Activated CD4-positive, alpha-beta T cell treated with anti-CD3 and anti-CD28 coated beads, Interleukin-2, amount 50 U/mL, for 24 hours (primary cell): ENCODE measurements around the gene TWF2.

Experiments
- DNase-seq, 2 donors: peaks; one replicate each; pipeline ENCODE4 v3.0.0-alpha.2; 2020; ENCODE audit warnings: low read depth in 1 of 2, low spot score in 1 of 2

The TWF2 gene

GRCh38 chr3:52223449-52224408, 15.2 kb downstream of the TWF2 start:
- no peak for DNase-seq

DNA sequence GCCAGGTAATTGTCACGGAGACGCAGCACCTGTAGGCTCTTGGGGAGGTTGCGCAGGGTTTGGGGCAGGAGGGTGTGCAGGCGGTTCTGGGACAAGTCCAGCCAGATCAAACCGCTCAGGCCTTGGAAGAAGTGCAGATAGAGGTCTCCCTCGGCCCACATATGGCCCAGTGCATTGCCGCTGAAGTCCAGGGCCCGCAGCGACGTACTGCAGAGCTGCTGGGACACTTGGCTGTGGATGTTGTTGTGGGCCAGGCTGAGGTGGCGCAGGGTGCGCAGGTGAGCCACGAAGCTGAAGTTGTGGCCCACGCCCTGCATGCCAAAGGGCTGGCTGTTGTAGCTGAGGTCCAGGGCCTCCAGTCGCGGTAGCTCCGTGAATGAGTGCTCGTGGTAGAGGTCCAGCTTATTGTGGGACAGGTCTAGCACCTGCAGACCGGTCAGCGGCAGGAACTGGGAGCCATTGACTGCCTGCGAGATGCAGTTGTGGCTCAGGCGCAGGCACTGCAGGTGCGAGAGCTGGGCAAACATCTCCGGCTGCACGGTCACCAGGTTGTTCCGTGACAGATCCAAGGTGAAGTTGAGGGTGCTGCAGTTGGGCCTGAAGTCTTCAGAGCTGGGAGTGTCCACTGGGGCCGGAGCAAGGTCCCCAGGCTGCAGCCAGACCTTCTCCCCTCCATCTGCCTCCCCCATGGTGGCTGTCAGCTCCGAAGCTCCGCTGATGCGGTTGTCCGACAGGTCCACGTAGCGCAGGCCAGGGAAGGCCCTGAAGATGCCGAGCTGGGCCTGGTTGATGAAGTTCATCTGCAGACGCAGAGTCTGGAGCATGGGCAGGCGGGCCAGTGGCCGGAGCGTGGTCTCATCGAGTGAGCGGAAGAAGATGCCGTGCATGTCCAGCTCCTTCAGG, 16.4 kb downstream of the TWF2 start:
- no peak for DNase-seq

DNA sequence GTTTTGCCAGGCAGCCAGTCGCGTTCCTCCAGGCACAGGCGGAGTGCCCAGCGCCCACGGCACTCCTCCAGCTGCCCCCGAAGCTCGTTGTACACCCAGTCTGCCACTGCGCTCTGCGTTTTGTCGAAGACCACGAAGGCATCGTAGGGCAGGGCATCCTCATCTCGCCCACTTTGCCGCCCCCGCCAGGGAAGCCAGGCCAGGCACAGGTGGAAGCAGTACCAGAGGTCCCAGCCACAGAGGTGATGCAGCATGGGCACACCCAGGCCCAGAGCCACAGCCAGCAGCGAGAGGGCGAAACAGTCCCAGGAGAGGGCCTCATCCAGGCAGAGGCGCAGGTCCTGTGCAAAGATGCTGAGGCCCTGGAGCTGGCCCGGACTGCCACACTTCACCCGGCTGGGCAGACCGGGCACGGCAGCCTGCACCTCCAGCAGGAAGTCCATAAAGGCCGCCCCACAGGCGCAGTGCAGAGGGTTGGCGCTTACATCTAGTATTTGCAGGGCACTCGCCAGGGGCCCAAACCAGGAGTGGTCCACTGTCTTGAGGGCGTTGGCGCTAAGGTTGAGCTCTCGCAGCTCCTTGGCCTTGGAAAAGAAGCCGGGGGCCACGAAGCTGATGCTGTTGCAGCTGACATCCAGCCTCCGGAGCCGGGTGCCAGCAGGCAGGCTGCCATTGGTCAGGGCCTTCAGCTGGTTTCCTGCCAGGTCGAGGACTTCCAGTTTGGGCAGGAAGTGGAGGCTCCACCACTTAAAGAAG, 17.2 kb downstream of the TWF2 start:
- DNase-seq: no peak

GRCh38 chr3:52221141-52221562, 17.8 kb downstream of the TWF2 start:
- DNase-seq: no peak

- peak; percentile 85 to 87 for DNase-seq
Measured at GRCh38 chr3:52220380-52221026, 18.5 kb downstream of the TWF2 start.

DNA sequence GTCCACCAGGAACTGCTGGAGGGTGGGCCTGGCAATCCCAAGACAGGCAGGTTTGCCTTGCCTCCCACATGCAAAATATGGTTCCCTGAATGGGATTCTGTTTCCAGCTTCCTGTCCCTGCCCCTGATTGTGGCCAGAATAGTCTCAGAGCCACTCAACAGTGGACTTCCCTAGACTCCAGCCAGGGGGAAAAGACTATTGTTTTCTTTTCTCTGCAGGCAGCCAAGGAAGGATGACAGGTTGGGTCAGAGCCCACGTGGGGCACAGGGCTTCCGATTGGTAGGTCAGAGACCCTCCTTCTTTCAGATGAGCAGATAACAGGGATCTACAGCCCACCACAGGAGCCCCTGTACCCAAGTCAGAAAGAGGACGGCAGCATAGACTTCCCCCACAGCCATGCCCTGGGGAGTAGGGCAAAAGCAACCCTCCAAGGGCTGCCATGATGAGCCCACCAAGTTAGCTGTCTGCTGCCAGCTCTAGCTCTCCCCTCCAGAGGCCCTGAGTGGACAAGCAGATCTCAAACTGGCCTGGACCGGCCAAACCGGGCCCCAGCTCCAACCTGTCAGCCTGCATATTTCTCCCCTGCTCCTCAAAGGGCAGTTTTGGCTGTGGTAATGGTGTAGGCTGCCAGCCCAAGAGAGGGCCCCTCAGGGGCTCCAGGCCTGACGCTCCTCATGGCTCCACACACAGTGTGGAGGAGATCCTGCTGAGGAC, 19.9 kb downstream of the TWF2 start:
- DNase-seq: no peak

DNA sequence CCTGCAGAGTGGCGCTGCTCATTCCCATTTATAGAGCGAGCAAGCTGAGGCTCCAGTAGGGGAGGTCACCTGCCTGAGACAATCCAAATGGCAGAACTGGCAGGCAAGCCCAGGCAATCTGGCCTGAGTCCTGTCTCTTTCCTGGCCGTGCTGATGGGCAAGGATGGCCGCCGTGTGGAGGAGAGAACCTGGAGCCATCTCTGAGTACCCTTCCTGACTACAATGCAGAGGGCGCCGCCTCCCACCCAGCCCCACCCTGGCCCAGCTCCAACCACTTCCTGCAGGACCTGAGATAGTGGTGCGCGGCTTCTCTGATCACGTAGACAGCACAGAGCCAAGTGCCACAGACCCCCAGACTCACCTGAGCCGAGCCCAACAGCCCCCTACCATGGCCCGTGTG, 20.5 kb downstream of the TWF2 start:
- no peak for DNase-seq

DNA sequence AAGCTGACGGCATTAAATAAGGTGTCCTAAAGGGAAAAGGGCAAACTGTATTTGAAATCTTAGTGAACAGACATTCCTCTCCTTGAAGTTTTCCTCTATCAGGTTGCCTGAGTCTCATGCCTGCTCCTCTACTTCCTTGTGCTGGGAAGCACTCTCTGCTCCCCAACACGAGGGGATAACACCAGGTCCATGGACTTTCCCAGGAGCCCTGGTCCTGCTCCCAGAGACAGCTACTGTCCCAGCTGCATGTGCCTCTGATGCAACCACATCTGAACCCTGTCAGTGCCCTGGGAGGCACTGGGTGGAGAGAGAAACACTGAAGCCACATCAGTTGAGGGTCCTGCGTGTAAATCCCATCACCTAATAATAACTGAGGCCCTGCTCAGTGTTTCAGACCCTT, 20.9 kb downstream of the TWF2 start:
- no peak for DNase-seq

DNA sequence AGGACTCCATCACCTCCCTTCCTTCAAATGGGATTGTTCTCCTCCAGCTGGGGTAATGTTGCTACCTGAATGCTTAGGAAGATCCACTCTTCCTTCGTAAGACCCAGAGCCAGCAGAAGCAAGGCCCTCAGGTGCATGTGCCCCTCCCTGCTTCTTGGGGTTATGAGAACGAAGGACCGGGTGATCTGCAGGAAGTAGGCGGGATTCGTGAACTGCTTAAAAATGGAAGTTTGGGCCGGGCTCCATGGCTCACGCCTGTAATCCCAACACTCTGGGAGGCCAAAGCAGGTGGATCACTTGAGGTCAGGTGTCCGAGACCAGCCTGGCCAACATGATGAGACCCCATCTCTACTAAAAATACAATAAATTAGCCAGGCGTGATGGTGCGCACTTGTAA, 21.6 kb downstream of the TWF2 start:
- DNase-seq: no peak

GRCh38 chr3:52216585-52217408, 22.2 kb downstream of the TWF2 start:
- DNase-seq: peak in 1 of 2 donors; percentile 42

DNA sequence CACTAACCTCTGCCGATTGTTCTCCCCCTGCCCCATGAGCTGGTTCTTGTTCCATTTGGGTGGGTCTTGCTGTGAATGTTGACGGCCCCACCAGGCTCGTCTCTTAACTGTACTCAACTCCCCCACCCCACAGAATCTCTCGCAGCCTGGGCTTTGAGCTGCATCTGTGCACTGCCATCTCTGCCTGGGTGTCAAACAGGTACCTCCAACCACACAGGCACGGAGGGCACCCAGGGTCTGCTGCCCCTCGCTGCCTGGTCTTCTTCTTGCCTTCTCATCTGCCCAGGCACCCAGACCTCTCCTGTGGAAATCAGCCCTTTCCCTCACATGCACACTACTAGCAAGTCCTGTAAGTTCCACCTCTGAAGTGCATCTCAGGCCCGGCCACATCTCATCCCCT, 23.6 kb downstream of the TWF2 start:
- no peak for DNase-seq

- DNase-seq: no peak
Measured at GRCh38 chr3:52213901-52214300, 25.1 kb downstream of the TWF2 start.

- DNase-seq: no peak
Measured at GRCh38 chr3:52213005-52213404, 26.0 kb downstream of the TWF2 start.

DNA sequence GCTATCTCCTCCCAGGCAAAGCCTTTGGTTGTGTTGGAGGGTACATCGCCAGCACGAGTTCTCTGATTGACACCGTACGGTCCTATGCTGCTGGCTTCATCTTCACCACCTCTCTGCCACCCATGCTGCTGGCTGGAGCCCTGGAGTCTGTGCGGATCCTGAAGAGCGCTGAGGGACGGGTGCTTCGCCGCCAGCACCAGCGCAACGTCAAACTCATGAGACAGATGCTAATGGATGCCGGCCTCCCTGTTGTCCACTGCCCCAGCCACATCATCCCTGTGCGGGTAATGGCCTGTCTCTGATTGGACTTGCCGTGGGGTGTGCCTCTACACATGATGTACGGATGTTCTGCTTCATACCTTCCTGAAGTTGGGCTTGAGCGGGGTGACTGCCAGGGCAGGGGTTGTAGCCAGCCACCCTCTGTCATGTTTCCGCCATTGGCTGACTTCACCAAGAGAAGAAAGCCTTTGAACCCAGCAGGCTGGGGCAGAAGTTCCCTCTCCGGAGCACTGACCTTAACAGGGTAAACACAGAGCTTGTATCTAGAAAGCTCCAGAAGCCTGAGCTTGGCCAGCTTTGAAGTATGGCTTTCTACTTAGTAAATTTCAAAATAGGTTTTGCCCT, 27.6 kb downstream of the TWF2 start:
- no peak for DNase-seq

GRCh38 chr3:52210550-52211046, 28.4 kb downstream of the TWF2 start:
- DNase-seq: no peak

DNA sequence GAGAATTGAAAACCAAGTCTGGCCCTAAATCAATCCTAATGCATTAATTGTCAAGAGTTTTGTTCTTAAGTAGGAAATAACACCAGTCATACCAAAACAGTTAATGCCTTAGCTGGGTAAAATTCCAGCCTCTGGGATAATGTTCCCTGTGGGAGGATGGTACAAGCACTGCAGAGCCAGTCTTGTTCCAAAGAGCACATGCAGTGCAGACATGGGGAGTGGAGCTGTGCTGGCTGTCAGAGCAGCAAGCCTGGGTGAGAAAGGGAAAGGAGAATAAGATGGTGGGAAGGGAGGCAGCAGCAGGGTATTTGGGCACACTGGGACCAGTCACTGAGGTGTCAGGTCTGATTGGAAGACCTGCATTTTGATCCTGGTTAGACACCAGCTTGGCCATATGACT, 28.9 kb downstream of the TWF2 start:
- DNase-seq: no peak

DNA sequence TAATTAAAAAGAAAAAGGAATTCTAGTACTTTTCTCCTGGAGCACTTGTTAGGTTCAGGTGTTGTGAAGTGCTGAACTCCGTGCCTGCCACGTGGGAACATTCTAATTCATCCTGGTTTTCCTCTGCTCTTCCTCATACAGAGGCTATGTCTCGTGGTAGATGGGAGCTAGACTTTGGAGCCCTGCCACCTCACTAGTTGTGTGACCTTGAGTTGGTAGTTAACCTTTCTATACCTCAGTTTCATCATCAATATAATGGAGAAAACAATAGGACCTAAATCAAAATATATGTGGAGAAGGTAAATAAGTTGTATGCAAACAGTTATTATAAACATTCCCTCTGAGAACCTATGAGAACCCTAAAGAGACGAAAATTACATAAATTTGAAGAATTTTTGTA, 30.4 kb downstream of the TWF2 start:
- DNase-seq: no peak

GRCh38 chr3:52205727-52206372, 33.1 kb downstream of the TWF2 start:
- no peak for DNase-seq
